ENCODE data around the gene TLN1. TPM values are rescaled to one million over a fixed set of nuclear protein-coding genes. Genes with fewer than 3 reads are reported as not detected.

TLN1 gene
- total and polyA plus RNA-seq, 2 of the 4 experiments (the other 2 are of a cell fraction): 228 to 346 TPM

- no peak for TF ChIP-seq BHLHE40 (IDR thresholded peaks at IDR 0.05; ENCODE audit: low read depth, low read length)
Observed at GRCh38 chr9:35650341-35651158, 81.4 kb downstream of the TLN1 start, which contains the start of gene SIT1 (continued).

DNA sequence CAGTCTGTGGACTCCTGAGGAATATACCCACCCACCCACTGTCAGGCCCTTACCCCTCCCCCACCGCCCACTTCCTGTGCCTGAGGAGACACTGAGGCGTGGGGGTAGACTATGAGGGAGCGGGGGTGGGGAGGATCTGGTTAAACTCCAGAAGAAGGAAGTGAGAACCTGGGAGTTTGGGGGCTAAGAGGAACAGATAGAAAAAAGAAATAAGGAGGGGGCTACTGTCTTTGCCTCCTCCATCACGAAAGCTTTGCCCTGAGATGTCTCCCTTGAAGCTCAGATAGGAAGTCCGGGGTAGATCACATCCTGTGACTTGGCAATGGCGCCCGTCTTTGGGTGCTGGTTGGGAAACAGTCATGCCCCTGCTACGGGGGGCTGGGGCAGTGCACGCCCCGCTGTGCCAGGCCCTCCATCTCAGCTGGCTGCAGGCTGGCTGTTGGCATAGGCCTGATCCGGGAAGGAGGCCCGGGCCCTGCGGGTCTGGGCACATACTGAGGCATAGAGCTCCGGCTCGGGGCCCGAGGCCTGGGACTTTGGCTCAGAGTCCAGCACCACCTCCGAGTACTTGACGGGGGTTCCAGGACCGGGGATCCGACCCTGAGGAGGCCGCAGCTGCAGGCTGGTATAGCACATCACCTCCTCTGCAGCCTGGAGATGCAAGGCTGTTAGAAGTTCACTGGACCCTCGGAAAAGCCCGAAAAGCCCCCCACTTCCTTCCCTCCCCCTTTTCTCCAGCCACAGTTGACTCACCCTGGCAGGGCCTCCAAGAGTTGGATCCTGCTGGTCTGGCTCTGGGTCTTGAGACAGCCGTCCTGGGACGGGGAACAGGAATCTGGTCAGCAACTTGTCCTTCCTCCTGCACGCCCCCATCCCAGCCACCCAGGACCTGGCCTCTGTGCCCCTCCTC is 82.3 kb downstream of the TLN1 start:
- BruUV-seq (replicated peaks): no TSS peak
- Histone ChIP-seq H3K79me1 (ENCODE audit: low read depth in 1 of 2, low read length in 2 of 2) (0 out of 4 replicates have a peak, but pooled peaks cover 0 to 4% of the 10 kb centered on the region in 2 experiments), H3K9ac (ENCODE audit: low read depth, low read length) (no peak overlapping the region), H3K9me1 (ENCODE audit: insufficient read depth, low read length) (peaks cover 4% of the 10 kb centered on the region; the same call in 1 of the 2 replicates), H2AFZ (replicated peaks; ENCODE audit: low read length, poor library complexity) (peak overlapping the region; percentile 73), H2BK5ac (ENCODE audit: low read depth, low read length, poor library complexity, severe bottlenecking) (no peak overlapping the region), H4K20me1 (ENCODE audit: insufficient read depth, low read length) (no peaks in the 10 kb centered on the region), H3K4me1 (ENCODE audit: control insufficient read depth, insufficient read depth, low read length) (peaks cover 14% of the 10 kb centered on the region), H2BK15ac (ENCODE audit: low read depth, low read length) (no peak overlapping the region), H3K27me3 (ENCODE audit: control insufficient read depth, insufficient read depth, low read length) (no peaks in the 10 kb centered on the region), H4K8ac (ENCODE audit: low read depth in 2 of 2, low read length in 2 of 2) (no peak overlapping the region; a peak in 1 of 4 replicates), H3K4ac (ENCODE audit: low read depth, low read length) (no peak overlapping the region), H3K18ac (ENCODE audit: low read depth, low read length) (no peak overlapping the region), H3K23ac (ENCODE audit: low read depth, low read length) (no peak overlapping the region), H3K36me3 (ENCODE audit: control insufficient read depth, insufficient read depth, low read length) (no peaks in the 10 kb centered on the region), H3K4me3 (ENCODE audit: insufficient read depth, low read depth, low read length) (no peak overlapping the region), H2BK20ac (ENCODE audit: low read depth, low read length) (no peak overlapping the region), H2BK120ac (ENCODE audit: low read depth, low read length) (no peak overlapping the region), H3K14ac (replicated peaks; ENCODE audit: low read depth, low read length) (no peak overlapping the region), H3K4me2 (ENCODE audit: low read depth, low read length) (no peak overlapping the region), H3K27ac (ENCODE audit: insufficient read depth, low read length) (no peak overlapping the region), H2AK5ac (ENCODE audit: low read depth, low read length) (no peak overlapping the region), H4K5ac (ENCODE audit: low read depth, low read length) (no peak overlapping the region), H3K56ac (ENCODE audit: extremely low read depth, insufficient read depth, low read length) (no peak overlapping the region), H3K9me3 (ENCODE audit: control insufficient read depth, insufficient read depth, low read length) (no peaks in the 10 kb centered on the region), H4K91ac (ENCODE audit: insufficient read depth, low read depth, low read length) (no peak overlapping the region), H2AK9ac (replicated peaks; ENCODE audit: low read depth, low read length, poor library complexity) (no peak overlapping the region)
- in situ Hi-C loops (cut with MboI; ENCODE audit: low sequenced_read_pairs) (loop anchor here (10.0 kb wide), 1 partner anchor 145 kb away; no protein-coding TSS in a partner anchor), dilution Hi-C loops (cut with HindIII; ENCODE audit: low sequenced_read_pairs, unreplicated experiment) (no loop called here), intact Hi-C loops (cut with micrococcal nuclease) (loop anchor here (10.0 kb wide), 2 partner anchors 165 kb away; partner anchors contain the start of genes HINT2 and SPAG8)
- ATAC-seq (ENCODE audit: low read depth) (no peak), DNase-seq (no peak)
- CTCF ChIA-PET: interaction anchor here (1.5 kb wide), 1 partner anchor 8 kb away, joined by 3 read pairs; the partner anchor contains the start of genes CCDC107 and RMRP
- POLR2A ChIA-PET (ENCODE audit: unreplicated experiment): no interaction called here
- WGBS, 2 experiments (ENCODE audit: extremely low coverage in 2 of 2, insufficient read length in 1 of 2): 86% methylated on average over 7 of the region's 26 CpGs; no CpG with 5 or more reads in 1 of the 2 experiments
- TF ChIP-seq NFE2L2 (IDR thresholded peaks at IDR 0.05; ENCODE audit: low read depth, low read length) (no peak), ELK1 (IDR thresholded peaks at IDR 0.05; ENCODE audit: borderline replicate concordance, low read depth, low read length) (no peak), FOS (IDR thresholded peaks at IDR 0.05; ENCODE audit: low read depth, low read length) (no peak), BHLHE40 (IDR thresholded peaks at IDR 0.05; ENCODE audit: low read depth, low read length) (no peak), POLR2A (IDR thresholded peaks at IDR 0.05; ENCODE audit: low read depth, low read length) (no peak), RAD21 (IDR thresholded peaks at IDR 0.05; ENCODE audit: low read length) (no peak), CHD1 (IDR thresholded peaks at IDR 0.05; ENCODE audit: low read depth, low read length) (no peak), RCOR1 (IDR thresholded peaks at IDR 0.05; ENCODE audit: insufficient replicate concordance, low read length) (no peak), MAZ (IDR thresholded peaks at IDR 0.05; ENCODE audit: borderline replicate concordance, low read depth, low read length) (no peak), CEBPB (IDR thresholded peaks at IDR 0.05; ENCODE audit: low read depth, low read length) (no peak)
- TF ChIP-seq, protein P1, sequence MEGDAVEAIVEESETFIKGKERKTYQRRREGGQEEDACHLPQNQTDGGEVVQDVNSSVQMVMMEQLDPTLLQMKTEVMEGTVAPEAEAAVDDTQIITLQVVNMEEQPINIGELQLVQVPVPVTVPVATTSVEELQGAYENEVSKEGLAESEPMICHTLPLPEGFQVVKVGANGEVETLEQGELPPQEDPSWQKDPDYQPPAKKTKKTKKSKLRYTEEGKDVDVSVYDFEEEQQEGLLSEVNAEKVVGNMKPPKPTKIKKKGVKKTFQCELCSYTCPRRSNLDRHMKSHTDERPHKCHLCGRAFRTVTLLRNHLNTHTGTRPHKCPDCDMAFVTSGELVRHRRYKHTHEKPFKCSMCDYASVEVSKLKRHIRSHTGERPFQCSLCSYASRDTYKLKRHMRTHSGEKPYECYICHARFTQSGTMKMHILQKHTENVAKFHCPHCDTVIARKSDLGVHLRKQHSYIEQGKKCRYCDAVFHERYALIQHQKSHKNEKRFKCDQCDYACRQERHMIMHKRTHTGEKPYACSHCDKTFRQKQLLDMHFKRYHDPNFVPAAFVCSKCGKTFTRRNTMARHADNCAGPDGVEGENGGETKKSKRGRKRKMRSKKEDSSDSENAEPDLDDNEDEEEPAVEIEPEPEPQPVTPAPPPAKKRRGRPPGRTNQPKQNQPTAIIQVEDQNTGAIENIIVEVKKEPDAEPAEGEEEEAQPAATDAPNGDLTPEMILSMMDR (conservative IDR thresholded peaks at IDR 0.05; ENCODE audit: low read depth, low read length): no peak
